Activated CD4-positive, alpha-beta memory T cell treated with anti-CD3 and anti-CD28 coated beads for 36 hours (primary cell): ENCODE measurements around the gene GDPGP1. TPM values are rescaled to one million over a fixed set of nuclear protein-coding genes. Genes with fewer than 3 reads are reported as not detected.
"Not testable (repeated sequence)": the region's sequence is repeated elsewhere in the genome, so short reads cannot be mapped to it uniquely, and the experiment has no call there.

Experiments
- CTCF ChIA-PET: fragments of 350-600 bp; sonication (Branson Sonifier 250); formaldehyde crosslinking; loops from one replicate; lab custom pipeline; 2021; ENCODE audit warnings: antibody characterized with exemption, inconsistent platforms; lab: Charles Lee
- POLR2A ChIA-PET: fragments of 350-600 bp; sonication (Branson Sonifier 250); formaldehyde crosslinking; loops from one replicate; lab custom pipeline; 2021; ENCODE audit warnings: antibody characterized with exemption; lab: Charles Lee
- DNase-seq: peaks from one replicate; pipeline ENCODE4 v3.0.0-alpha.2; 2020
- H3K27ac Mint-ChIP-seq: one replicate; pipeline ENCODE4 v1.8.0; 2021; ENCODE audit warnings: mixed read lengths
- H3K27me3 Mint-ChIP-seq: one replicate; pipeline ENCODE4 v1.8.0; 2021; ENCODE audit warnings: mixed read lengths
- H3K36me3 Mint-ChIP-seq: one replicate; pipeline ENCODE4 v1.8.0; 2021; ENCODE audit warnings: mixed read lengths
- H3K4me1 Mint-ChIP-seq: one replicate; pipeline ENCODE4 v1.8.0; 2021; ENCODE audit warnings: low read depth, mixed read lengths
- H3K4me3 Mint-ChIP-seq: one replicate; pipeline ENCODE4 v1.8.0; 2021; ENCODE audit warnings: mild to moderate bottlenecking, mixed read lengths
- H3K9me3 Mint-ChIP-seq: one replicate; pipeline ENCODE4 v1.8.0; 2021; ENCODE audit warnings: mixed read lengths
- intact Hi-C: fragments of 100-400 bp; cut with micrococcal nuclease; formaldehyde crosslinking; loops from one replicate; pipeline ENCODE4 v1.15.1; 2023
- total RNA-seq, 2 experiments: library from RNA; stranded (reverse); gene quantifications; one replicate each; pipeline ENCODE4 v1.2.3, GENCODE V29; 2021

The GDPGP1 gene
- 1 to 10 TPM; 8.0 to 9.2 TPM for total RNA-seq

GRCh38 chr15:90234096-90234988 is at the start of gene GDPGP1:
TSS of gene GDPGP1 (plus strand) at chr15:90234209. CDS start at chr15:90240909, 6,700 bp downstream.
- H3K36me3 Mint-ChIP-seq: peaks cover 37% of the 10 kb centered on the region
- CTCF ChIA-PET: interaction anchor here (0.7 to 4.3 kb wide), 7 partner anchors 13 to 132 kb away, joined by 3 to 18 read pairs (median 4); partner anchors contain the start of genes IDH2 and TTLL13
- peak within 1 kb of the TSS; percentile 92 for H3K27ac Mint-ChIP-seq
- DNase-seq: no peak
- no peaks in the 10 kb centered on the region for H3K9me3 Mint-ChIP-seq
- intact Hi-C loops: loop anchor here (1.0 to 5.0 kb wide), 5 partner anchors 31 to 698 kb away; partner anchors contain the start of genes AP3S2, HDDC3, IQGAP1 and NGRN
- no peaks in the 10 kb centered on the region for H3K27me3 Mint-ChIP-seq
- POLR2A ChIA-PET: interaction anchor here (0.5 to 4.7 kb wide), 16 partner anchors 9 to 701 kb away, joined by 3 to 30 read pairs (median 4); partner anchors contain the start of genes AP3S2, MAN2A2, NGRN and SEMA4B
- peaks cover 51% of the 10 kb centered on the region for H3K4me1 Mint-ChIP-seq
- peak within 1 kb of the TSS; percentile 94 for H3K4me3 Mint-ChIP-seq

- ChIA-PET CTCF (no interaction called here), POLR2A (no interaction called here)
- DNase-seq: peak; percentile 70
- intact Hi-C loops: loop anchor here (2.0 kb wide), 1 partner anchor 16 kb away; the partner anchor contains the start of gene SEMA4B
- H3K27ac Mint-ChIP-seq: peak overlapping the region; percentile 78
- H3K4me3 Mint-ChIP-seq: peak overlapping the region; percentile 81
- no peaks in the 10 kb centered on the region for H3K36me3 Mint-ChIP-seq
- no peaks in the 10 kb centered on the region for H3K27me3 Mint-ChIP-seq
- no peaks in the 10 kb centered on the region for H3K9me3 Mint-ChIP-seq
- peaks cover 14% of the 10 kb centered on the region for H3K4me1 Mint-ChIP-seq
These were observed 49.0 kb upstream of the GDPGP1 start for GRCh38 chr15:90184786-90185704.

GRCh38 chr15:90187257-90187868 is 46.6 kb upstream of the GDPGP1 start:
- no peak overlapping the region for H3K27ac Mint-ChIP-seq
- DNase-seq: no peak
- no peaks in the 10 kb centered on the region for H3K36me3 Mint-ChIP-seq
- intact Hi-C loops: no loop called here
- H3K27me3 Mint-ChIP-seq: no peaks in the 10 kb centered on the region
- peaks cover 27% of the 10 kb centered on the region for H3K4me1 Mint-ChIP-seq
- ChIA-PET CTCF (no interaction called here), POLR2A (interaction anchor here (0.5 to 1.4 kb wide), 2 partner anchors 10 to 23 kb away, joined by 3 to 8 read pairs; no protein-coding TSS in a partner anchor)
- H3K9me3 Mint-ChIP-seq: no peaks in the 10 kb centered on the region
- H3K4me3 Mint-ChIP-seq: no peak overlapping the region

- H3K27ac Mint-ChIP-seq, H3K27me3 Mint-ChIP-seq, H3K4me3 Mint-ChIP-seq, H3K9me3 Mint-ChIP-seq, intact Hi-C loops, H3K36me3 Mint-ChIP-seq, CTCF ChIA-PET, DNase-seq: not testable (repeated sequence)
- peaks cover 32% of the 10 kb centered on the region for H3K4me1 Mint-ChIP-seq
- POLR2A ChIA-PET: interaction anchor here (1.4 kb wide), 1 partner anchor 10 kb away, joined by 8 read pairs; no protein-coding TSS in a partner anchor
These were observed 45.9 kb upstream of the GDPGP1 start for GRCh38 chr15:90188065-90188464.

DNA sequence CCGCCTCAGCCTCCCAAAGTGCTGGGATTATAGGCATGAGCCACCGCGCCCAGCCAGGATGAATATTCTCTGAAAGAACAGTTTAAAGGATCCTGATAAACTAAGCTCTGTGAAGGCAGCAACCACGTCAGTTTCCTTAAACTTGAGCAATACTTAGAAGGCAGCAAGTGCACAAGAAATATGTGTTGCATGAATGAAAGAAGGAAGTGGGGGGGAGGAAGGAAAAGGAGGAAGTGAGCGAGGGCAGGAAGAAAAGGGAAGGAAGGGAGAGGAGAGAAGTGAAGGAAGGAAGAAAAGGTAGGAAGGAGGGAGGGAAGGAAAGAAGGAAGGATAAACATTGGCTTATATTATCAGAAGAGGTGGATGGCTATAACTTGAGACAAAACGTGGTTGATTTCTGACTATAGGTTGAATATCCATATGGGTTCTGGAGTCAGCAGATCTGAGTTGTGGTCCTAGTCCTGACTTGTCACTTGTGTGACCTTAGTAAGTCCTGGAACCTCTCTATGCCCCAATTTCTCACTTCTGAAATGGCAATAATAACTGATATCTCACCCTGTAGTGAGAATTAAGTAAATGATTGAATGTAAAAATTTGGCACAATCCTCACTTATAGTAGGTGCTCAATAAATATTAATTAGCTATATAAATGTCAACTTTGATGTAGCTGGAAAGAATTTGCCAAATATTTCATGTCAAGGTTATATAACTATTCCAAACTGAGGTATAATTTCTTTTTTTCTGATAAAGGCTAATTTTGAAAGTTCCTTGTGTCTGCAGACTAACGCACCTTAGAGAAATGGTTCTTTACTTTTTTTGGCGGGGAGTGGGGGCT is 44.9 kb upstream of the GDPGP1 start:
- no peak overlapping the region for H3K27ac Mint-ChIP-seq
- H3K9me3 Mint-ChIP-seq: no peaks in the 10 kb centered on the region
- ChIA-PET POLR2A (no interaction called here), CTCF (interaction anchor here (1.0 kb wide), 1 partner anchor 44 kb away, joined by 3 read pairs; no protein-coding TSS in a partner anchor)
- peaks cover 27% of the 10 kb centered on the region for H3K4me1 Mint-ChIP-seq
- no peak for DNase-seq
- intact Hi-C loops: no loop called here
- H3K4me3 Mint-ChIP-seq: no peak overlapping the region
- no peaks in the 10 kb centered on the region for H3K27me3 Mint-ChIP-seq
- no peaks in the 10 kb centered on the region for H3K36me3 Mint-ChIP-seq

- intact Hi-C loops: no loop called here
- no peak overlapping the region for H3K4me3 Mint-ChIP-seq
- H3K27ac Mint-ChIP-seq: no peak overlapping the region
- ChIA-PET CTCF (interaction anchor here (1.0 kb wide), 1 partner anchor 43 kb away, joined by 3 read pairs; no protein-coding TSS in a partner anchor), POLR2A (no interaction called here)
- no peaks in the 10 kb centered on the region for H3K36me3 Mint-ChIP-seq
- H3K9me3 Mint-ChIP-seq: no peaks in the 10 kb centered on the region
- no peak for DNase-seq
- H3K27me3 Mint-ChIP-seq: no peaks in the 10 kb centered on the region
- peaks cover 24% of the 10 kb centered on the region for H3K4me1 Mint-ChIP-seq
These were observed 44.1 kb upstream of the GDPGP1 start for GRCh38 chr15:90189781-90190467.

DNA sequence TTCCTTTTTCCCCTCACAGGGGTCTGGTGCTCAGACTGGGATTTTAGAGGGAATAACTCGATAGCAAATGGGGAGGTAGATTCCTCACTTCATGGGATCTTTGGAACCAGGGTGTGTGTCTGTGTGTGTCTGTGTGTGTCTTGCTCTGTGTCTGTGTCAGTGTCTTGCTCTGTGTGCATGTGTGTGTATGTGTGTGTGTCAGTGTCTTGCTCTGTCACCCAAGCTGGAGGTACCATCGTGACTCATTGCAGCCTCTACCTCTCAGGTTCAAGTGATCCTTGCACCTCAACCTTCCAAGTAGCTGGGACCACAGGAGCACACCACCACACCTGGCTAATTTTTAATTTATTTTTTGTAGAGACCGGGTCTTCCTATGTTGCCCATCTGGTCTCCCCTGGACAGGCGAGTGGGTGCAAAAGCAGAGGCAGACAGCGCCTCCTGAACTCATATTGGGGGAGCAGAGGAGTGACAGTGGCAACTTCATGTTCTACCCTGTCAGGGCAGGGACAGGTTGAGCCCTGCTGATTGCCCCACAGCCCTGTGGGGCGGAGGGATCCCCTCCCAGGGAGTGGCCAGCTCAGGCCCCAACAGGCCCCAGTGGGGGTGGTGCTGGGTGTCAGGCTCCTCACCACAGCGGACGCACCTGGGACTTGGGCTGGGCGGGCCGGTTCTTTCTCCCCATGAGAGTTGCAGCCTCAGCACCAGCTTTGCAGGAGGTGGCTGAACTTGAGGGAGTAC is 43.2 kb upstream of the GDPGP1 start:
- CTCF ChIA-PET: interaction anchor here (1.0 kb wide), 1 partner anchor 42 kb away, joined by 3 read pairs; no protein-coding TSS in a partner anchor
- H3K4me3 Mint-ChIP-seq: no peak overlapping the region
- no peak overlapping the region for H3K27ac Mint-ChIP-seq
- POLR2A ChIA-PET: no interaction called here
- intact Hi-C loops: no loop called here
- no peaks in the 10 kb centered on the region for H3K27me3 Mint-ChIP-seq
- DNase-seq: no peak
- peaks cover 18% of the 10 kb centered on the region for H3K4me1 Mint-ChIP-seq
- no peaks in the 10 kb centered on the region for H3K9me3 Mint-ChIP-seq
- H3K36me3 Mint-ChIP-seq: no peaks in the 10 kb centered on the region

- Mint-ChIP-seq H3K4me1 (peaks cover 18% of the 10 kb centered on the region), H3K27ac (no peak overlapping the region), H3K36me3 (no peaks in the 10 kb centered on the region), H3K27me3 (no peaks in the 10 kb centered on the region), H3K4me3 (no peak overlapping the region), H3K9me3 (no peaks in the 10 kb centered on the region)
- intact Hi-C loops: no loop called here
- POLR2A ChIA-PET: interaction anchor here (0.9 to 1.0 kb wide), 3 partner anchors 10 to 42 kb away, joined by 3 to 4 read pairs (median 4); partner anchors contain the start of genes CIB1, GDPGP1 and SEMA4B
- no peak for DNase-seq
- CTCF ChIA-PET: interaction anchor here (1.2 kb wide), 2 partner anchors 10 to 30 kb away, joined by 3 to 4 read pairs; partner anchors contain the start of gene SEMA4B
These were observed 42.7 kb upstream of the GDPGP1 start for GRCh38 chr15:90191344-90191687.

GRCh38 chr15:90191794-90192509 is 42.1 kb upstream of the GDPGP1 start:
- intact Hi-C loops: no loop called here
- no peak overlapping the region for H3K4me3 Mint-ChIP-seq

More at GRCh38 chr15:90191794-90192509, 42.1 kb upstream of the GDPGP1 start:
- ChIA-PET POLR2A (interaction anchor here (0.9 to 1.0 kb wide), 3 partner anchors 9 to 42 kb away, joined by 3 to 4 read pairs (median 4); partner anchors contain the start of genes CIB1, GDPGP1 and SEMA4B), CTCF (interaction anchor here (1.2 kb wide), 2 partner anchors 9 to 29 kb away, joined by 3 to 4 read pairs; partner anchors contain the start of gene SEMA4B)
- peak; percentile 56 for DNase-seq
- Mint-ChIP-seq H3K27ac (peak overlapping the region; percentile 38), H3K4me1 (peaks cover 18% of the 10 kb centered on the region), H3K36me3 (no peaks in the 10 kb centered on the region), H3K9me3 (no peaks in the 10 kb centered on the region), H3K27me3 (no peaks in the 10 kb centered on the region)
